Non-pigmented ciliary epithelial cell (primary cell): Measurements from ENCODE around the gene GALNT6.
"Not testable (repeated sequence)": the region's sequence is repeated elsewhere in the genome, so short reads cannot be mapped to it uniquely, and the experiment has no call there.

Experiments used
- DNase-seq: peaks from one replicate; pipeline ENCODE4 v3.0.0-alpha.2; 2010; ENCODE audit warnings: low read depth

Gene GALNT6

GRCh38 chr12:51357374-51358047, 33.7 kb downstream of the GALNT6 start:
- no peak for DNase-seq

DNA sequence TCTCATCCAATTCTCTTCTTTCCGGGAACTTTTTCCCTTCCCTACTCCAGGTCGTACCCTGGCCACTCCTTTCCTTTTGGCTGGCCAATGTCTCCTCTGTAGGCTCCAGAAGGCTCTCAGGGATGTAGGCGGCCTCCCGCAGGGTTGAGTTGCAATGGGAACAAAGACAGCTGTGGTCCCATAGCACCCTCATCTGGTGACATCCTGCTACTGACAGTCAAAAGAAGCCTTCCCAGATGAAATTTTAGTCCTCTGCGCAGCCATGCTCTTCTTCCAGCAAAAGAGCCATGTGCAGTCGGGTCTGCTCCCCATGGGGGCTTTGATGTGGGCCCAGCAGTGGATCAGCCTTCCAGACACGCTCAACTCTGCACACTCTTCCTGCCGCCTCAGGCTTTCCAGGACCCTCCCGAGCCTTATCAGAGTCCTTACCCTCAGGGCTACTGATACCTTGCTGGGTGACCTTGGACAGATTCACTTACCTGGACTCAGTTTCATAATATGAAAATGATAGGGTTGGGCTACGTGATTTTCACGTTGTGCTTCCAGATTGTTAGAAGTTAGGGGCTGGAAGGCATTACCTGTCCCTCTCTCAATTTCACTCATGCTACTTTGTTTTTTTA, 39.2 kb downstream of the GALNT6 start:
- no peak for DNase-seq

DNA sequence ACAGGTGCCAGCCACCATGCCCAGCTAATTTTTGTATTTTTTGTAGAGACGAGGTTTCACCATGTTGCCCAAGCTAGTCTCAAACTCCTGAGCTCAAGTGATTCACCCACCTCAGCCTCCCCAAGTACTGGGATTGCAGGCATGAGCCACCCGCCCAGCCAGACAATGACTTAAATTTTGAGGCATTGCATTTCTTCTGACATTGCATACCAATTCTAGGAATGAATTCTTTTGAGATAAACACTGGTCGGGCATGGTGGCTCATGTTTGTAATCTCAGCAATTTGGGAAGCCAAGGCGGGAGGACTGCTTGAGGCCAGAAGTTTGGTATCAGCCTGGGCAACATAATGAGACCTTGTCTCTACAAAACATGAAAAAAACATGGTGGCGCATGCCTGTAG, 42.2 kb downstream of the GALNT6 start:
- no peak for DNase-seq

DNA sequence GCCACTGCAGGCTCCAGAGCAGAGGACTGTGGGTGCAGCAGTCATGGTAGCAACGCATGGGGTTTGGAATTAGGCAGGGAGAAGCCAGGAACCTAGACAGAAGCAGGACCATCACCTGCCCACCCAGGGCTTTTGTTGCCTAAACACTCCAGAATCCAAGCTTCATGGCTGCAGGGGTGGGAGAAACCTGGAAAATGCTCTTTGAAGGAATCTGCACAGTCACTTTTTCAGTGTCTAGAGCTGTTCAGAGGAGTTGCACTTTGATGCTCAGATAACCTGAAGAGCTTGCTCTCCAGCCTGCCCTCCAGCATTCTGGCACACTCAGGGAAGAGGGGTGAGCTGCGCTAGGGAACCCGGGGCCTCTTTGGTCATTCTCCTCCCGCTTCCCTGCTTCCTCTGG, 43.1 kb downstream of the GALNT6 start:
- DNase-seq, result no peak

GRCh38 chr12:51346581-51346980, 44.6 kb downstream of the GALNT6 start, which contains the start of gene CELA1:
Gene CELA1, minus strand, starts transcription at chr12:51346679. Its CDS starts 41 bp downstream, at chr12:51346638.
- DNase-seq, result no peak

GRCh38 chr12:51345681-51346080, 45.5 kb downstream of the GALNT6 start:
- DNase-seq, result no peak

DNA sequence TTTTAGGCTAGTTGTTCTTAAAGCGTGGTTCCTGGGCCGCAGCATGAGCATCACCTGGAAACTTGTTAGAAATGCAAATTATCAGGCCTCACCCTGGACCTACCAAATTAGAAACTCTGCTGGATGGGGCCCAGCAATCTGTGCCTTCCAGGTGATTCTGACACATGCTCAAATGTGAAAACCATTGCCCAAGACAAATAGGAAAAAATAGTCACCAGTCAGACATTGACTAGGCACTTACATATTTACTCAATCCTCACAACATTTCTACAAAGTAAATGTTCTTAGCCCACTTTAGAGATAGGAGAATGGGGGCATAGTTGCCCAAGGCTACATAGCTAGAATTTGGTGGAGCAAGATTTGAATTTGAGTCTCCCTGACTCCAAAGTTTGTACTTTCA, 48.0 kb downstream of the GALNT6 start:
- DNase-seq, result no peak

DNA sequence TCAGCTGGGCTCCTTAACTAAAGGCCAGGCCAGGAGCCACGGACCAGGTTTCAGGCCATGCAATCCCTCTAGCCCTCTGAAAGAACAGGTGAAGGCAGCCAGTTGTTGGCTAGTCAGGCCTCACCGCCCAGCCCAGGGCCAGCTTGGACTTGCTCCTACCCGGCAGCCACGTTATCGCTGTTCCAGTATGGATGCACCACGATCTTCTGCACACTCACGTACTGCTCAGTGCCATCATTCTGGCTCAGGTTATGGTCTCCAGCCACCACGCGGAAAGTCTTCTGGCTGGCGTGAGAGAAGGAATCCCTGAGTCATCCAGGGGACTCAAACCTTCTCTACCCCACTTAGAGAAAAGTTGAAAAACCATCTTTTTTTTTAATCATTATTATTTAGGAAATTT, 48.8 kb downstream of the GALNT6 start:
- no peak for DNase-seq

DNA sequence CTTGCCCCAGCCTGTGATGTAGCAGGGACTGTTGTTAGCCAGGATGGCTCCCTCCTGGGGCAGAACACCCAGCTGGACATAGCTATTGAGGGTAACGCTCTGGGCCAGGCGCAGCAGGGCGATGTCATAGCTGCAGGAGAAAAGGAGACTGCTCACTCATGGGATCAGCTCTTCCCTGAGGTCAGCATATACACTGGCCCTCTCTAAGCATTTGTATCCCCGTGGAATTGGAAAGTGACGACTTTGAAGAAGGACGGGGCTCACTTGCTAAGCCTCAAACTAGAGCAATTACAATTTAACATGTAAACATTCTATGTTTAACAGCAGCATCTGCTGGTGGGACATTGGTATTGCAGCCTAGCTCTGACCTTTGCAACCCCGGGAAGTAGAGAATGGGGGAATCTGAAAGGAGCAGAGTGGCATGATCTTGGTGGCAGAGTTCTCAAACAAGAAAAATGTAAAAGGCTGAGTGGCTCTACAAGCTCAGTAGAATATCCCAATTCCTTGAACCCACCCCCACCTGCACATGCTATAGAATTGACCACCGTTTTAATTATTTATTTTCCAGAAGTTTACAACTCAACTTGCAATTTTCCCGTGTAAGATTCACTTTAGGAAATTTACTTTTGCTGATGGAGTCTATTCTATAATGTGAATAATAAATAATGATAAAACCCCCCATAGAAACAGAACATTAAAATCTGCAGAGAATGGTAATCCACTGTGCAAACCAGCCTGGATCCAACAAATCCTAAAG, 49.8 kb downstream of the GALNT6 start:
- DNase-seq, result no peak

GRCh38 chr12:51339750-51340149, 51.5 kb downstream of the GALNT6 start:
- no peak for DNase-seq

GRCh38 chr12:51337336-51337735, 53.9 kb downstream of the GALNT6 start:
- DNase-seq, result not testable (repeated sequence)

DNA sequence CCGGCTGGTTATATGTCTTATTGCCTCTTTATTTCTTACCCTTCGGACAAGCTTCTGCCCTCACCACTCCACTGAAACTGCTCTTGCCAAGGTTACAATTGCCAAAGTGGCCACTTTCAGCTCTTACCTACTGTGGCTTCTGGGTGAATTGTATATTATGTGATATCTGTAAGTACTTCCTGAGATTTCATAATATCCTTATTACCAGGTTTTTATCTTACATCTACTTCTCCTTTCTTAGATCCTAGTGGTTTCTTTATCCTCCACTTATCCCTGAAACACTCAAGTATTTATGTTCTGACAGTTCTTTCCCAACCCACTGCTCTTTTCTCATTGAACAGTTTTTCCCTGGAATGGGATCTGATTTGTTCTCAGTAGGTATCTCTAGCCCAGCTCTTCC, 55.3 kb downstream of the GALNT6 start:
- no peak for DNase-seq

- DNase-seq, result no peak
Observed at GRCh38 chr12:51334764-51335163, 56.4 kb downstream of the GALNT6 start.

GRCh38 chr12:51333536-51333935, 57.7 kb downstream of the GALNT6 start:
- DNase-seq, result no peak

DNA sequence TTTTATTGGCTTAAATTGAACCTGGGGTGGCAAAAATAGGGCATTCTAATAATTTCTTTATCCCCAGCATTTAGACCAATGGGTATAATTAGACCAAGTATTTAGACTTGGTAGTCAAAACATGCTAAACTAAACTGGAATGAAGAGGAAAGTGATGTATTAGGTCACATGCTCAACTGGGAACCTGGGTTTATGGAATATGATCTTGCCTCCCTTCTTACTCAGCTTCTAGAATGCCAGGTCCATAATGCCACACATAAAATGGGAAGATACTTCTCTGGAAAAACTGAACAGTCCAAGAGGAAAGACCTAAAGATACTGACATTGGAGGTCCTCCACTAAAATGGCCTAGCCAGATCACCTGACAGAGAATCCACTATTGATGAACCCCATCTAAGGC, 61.0 kb downstream of the GALNT6 start:
- DNase-seq, result no peak

- DNase-seq, result no peak
Observed at GRCh38 chr12:51329742-51330141, 61.5 kb downstream of the GALNT6 start.

- no peak for DNase-seq
Observed at GRCh38 chr12:51328587-51328986, 62.6 kb downstream of the GALNT6 start.

DNA sequence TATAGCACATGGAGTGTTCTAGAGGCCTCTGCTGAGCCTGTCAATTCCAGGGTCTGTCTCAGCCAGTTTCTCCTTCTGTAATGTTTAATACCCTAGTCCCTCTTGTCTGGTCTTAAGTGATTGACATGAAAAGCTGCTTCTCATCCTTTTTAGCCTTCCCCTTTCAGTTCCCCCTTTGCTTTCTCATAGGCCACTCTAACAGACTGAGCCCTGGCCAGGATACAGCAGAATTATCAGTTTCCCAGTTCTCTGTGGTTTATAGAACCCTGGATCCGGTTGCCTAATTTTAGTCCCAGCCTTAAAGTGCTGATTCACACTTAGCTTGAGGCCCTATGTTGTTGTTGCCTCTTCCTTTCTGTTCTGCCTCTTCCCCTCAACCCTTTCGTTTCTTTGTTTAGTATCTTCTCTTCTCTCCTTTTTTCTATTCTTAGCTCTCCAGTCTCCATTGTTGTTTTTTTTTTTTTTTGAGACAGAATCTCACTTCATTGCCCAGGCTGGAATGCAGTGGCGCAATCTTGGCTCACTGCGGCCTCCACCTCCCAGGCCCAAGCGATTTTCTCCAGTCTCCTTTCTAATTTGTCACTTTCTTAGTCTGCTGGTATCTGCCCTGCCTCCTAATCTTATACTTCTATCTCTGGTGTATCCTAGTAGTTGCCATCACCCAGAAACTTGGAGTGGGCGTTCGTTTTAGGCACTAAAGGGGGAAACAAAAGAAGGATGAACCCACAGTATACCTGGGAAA, 64.3 kb downstream of the GALNT6 start:
- no peak for DNase-seq

DNA sequence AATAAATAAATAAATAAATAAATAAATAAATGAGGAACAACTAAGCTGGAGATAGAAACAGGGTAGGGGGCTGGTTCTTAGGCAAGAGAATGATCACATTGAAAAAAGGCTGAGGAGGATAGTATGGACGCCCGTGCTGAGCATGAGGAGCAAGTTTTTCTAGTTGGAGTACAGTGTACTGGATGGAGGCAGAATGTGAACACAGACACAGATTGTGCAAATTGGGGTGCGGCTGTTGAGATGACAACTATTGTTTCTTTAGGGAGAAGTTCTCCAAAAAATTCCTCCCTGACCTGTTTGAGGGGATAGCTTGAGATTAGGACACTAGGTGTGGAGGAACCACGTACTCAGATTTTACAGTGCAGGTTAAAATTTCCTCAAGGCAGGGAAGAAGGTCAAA, 66.3 kb downstream of the GALNT6 start:
- DNase-seq, result no peak

GRCh38 chr12:51323966-51324895, 67.0 kb downstream of the GALNT6 start, which contains the start of gene BIN2:
Gene BIN2, minus strand, starts transcription at chr12:51324174. Its CDS starts 72 bp downstream, at chr12:51324102.
- no peak for DNase-seq

DNA sequence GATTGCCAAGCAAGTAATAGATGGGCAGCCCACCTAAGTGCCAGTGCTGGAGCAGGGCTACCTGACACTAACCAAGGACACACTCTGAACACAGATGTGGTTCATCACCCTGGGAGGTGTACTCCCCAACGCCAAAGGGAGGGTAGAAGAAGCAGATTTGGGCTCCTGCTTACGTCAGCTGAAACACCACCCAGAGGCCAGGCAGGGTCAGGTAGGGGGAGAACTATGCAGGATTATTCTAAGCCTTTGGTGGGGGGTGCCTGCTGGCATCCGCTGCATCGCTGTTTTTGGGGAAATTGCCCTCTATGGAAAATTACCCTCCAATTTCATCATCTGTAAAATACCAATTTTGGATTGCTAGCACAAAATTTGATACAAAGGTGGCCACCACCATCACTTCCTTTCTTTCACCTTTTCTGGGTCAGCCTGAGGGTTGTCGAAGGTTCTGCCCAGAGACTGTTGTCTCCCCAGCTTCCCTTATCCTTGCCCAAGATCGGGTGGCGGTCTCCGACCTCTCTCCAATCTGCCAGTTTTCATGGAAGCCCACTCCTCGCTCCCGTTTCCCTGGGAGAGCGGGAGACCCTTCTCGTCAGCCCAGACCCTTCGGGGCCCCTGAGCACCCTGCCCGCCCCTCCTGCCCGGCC, 67.8 kb downstream of the GALNT6 start:
- no peak for DNase-seq
